PC-9 (cell line): ENCODE measurements around the gene SCAMP1. TPM values are rescaled to one million over a fixed set of nuclear protein-coding genes. Genes with fewer than 3 reads are reported as not detected.

Experiments used
- BruUV-seq: library from RNA; stranded (reverse); fragments of 400-500 nt; replicated peaks from 2 replicates; lab custom pipeline; 2021; lab: Mats Ljungman, UMichigan
- CTCF ChIA-PET: fragments of 300-600 bp; sonication (Branson Sonifier 250); formaldehyde crosslinking; loops from one replicate; lab custom pipeline; 2022; ENCODE audit warnings: antibody characterized with exemption; lab: Charles Lee
- POLR2A ChIA-PET: fragments of 300-600 bp; sonication (Branson Sonifier 250); formaldehyde crosslinking; loops from one replicate; lab custom pipeline; 2022; ENCODE audit warnings: antibody characterized with exemption; ENCODE audit not compliant: unreplicated experiment; lab: Charles Lee
- DNase-seq, 2 experiments: peaks; one replicate each; pipeline versions ENCODE4 v3.0.0 to v3.0.0-alpha.2; 2015 to 2022; ENCODE audit warnings: mixed read lengths in 1 of 2
- H2AFZ ChIP-seq: fragments of 200-600 bp; sonication (generic); 2 replicates; pipeline ENCODE4 v1.8.1; 2017; ENCODE audit warnings: antibody characterized with exemption
- H3F3A ChIP-seq: fragments of 200-600 bp; sonication (generic); 2 replicates; pipeline ENCODE4 v1.8.1; 2017; ENCODE audit warnings: antibody characterized with exemption, mild to moderate bottlenecking, low read depth; ENCODE audit not compliant: insufficient read depth
- H3K27ac ChIP-seq: fragments of 200-600 bp; sonication (generic); 2 replicates; pipeline ENCODE4 v1.6.1; 2016; ENCODE audit warnings: mixed run types
- H3K27me3 ChIP-seq: fragments of 200-600 bp; sonication (generic); 2 replicates; pipeline ENCODE4 v1.6.1; 2016; ENCODE audit warnings: low read depth, mixed run types; ENCODE audit not compliant: insufficient read depth
- H3K36me3 ChIP-seq: fragments of 200-600 bp; sonication (generic); 2 replicates; pipeline ENCODE4 v1.6.1; 2016; ENCODE audit warnings: low read depth, mixed run types
- H3K4me1 ChIP-seq: fragments of 200-600 bp; sonication (generic); replicated peaks from 2 replicates; pipeline ENCODE4 v1.6.1; 2016; ENCODE audit warnings: mixed run types; ENCODE audit not compliant: insufficient read depth
- H3K4me2 ChIP-seq: fragments of 200-600 bp; sonication (generic); 2 replicates; pipeline ENCODE4 v1.6.1; 2017; ENCODE audit warnings: mixed run types
- H3K4me3 ChIP-seq: fragments of 200-600 bp; sonication (generic); 2 replicates; pipeline ENCODE4 v1.6.1; 2016; ENCODE audit warnings: mixed run types
- H3K79me2 ChIP-seq: fragments of 200-600 bp; sonication (generic); 2 replicates; pipeline ENCODE4 v1.6.1; 2017; ENCODE audit warnings: low read depth, mixed run types
- H3K9me2 ChIP-seq: fragments of 200-600 bp; sonication (generic); 2 replicates; pipeline ENCODE4 v1.8.1; 2017; ENCODE audit warnings: mild to moderate bottlenecking; ENCODE audit not compliant: insufficient read depth
- H3K9me3 ChIP-seq: fragments of 200-600 bp; sonication (generic); 2 replicates; pipeline ENCODE4 v1.8.1; 2016; ENCODE audit warnings: low read depth; ENCODE audit not compliant: insufficient read depth
- H4K20me1 ChIP-seq: fragments of 200-600 bp; sonication (generic); 2 replicates; pipeline ENCODE4 v1.8.1; 2017; ENCODE audit not compliant: insufficient read depth
- CTCF ChIP-seq: fragments of 200-600 bp; sonication (generic); conservative IDR thresholded peaks from 2 replicates; pipeline ENCODE4 v1.6.1; 2017; ENCODE audit warnings: mixed run types, antibody characterized with exemption, mild to moderate bottlenecking, moderate library complexity
- EZH2 ChIP-seq: fragments of 200-600 bp; sonication (generic); IDR thresholded peaks from 2 replicates; pipeline ENCODE4 v1.8.0; 2017; ENCODE audit warnings: antibody characterized with exemption, low read depth
- intact Hi-C: fragments of 100-400 bp; cut with micrococcal nuclease; formaldehyde crosslinking; loops from one replicate; pipeline ENCODE4 v1.10.0; 2022; ENCODE audit not compliant: unreplicated experiment
- total RNA-seq: library from RNA; stranded (reverse); gene quantifications from 2 replicates; pipeline ENCODE4 v1.2.3, GENCODE V29; 2021

Gene SCAMP1
- total RNA-seq, 1 experiment from 2014 or later, result 38.7 TPM

- no peaks in the 10 kb centered on the region for H3K36me3 ChIP-seq
- TF ChIP-seq EZH2, result no peak
- no peak for TF ChIP-seq CTCF
- H3K9me2 ChIP-seq, result no peaks in the 10 kb centered on the region; the same call in 1 of the 2 replicates
- H3K27me3 ChIP-seq, result no peaks in the 10 kb centered on the region
- no TSS peak for BruUV-seq
- H3K4me2 ChIP-seq, result no peak overlapping the region
- H2AFZ ChIP-seq, result no peak overlapping the region
- intact Hi-C loops, result no loop called here
- CTCF ChIA-PET, result no interaction called here
- peaks cover 4% of the 10 kb centered on the region; the same call in 1 of the 2 replicates for H3F3A ChIP-seq
- no peaks in the 10 kb centered on the region for H3K9me3 ChIP-seq
- POLR2A ChIA-PET, result interaction anchor here (0.5 kb wide), 1 partner anchor 16 kb away, joined by 6 read pairs; no protein-coding TSS in a partner anchor
- no peak overlapping the region for H3K27ac ChIP-seq
- H4K20me1 ChIP-seq, result peaks cover 7% of the 10 kb centered on the region; the same call in 1 of the 2 replicates
- H3K4me1 ChIP-seq, result no peaks in the 10 kb centered on the region
- no peak for DNase-seq
- peaks cover 21% of the 10 kb centered on the region for H3K79me2 ChIP-seq
- H3K4me3 ChIP-seq, result no peak overlapping the region
Observed at GRCh38 chr5:78377056-78377717, 16.8 kb downstream of the SCAMP1 start.

- no peaks in the 10 kb centered on the region for H3K4me1 ChIP-seq
- no peaks in the 10 kb centered on the region for H3K27me3 ChIP-seq
Observed at GRCh38 chr5:78377718-78378105, 17.3 kb downstream of the SCAMP1 start.

More at GRCh38 chr5:78377718-78378105, 17.3 kb downstream of the SCAMP1 start:
- CTCF ChIA-PET, result interaction anchor here (0.6 kb wide), 1 partner anchor 1706 kb away, joined by 3 read pairs; no protein-coding TSS in a partner anchor
- H4K20me1 ChIP-seq, result peaks cover 7% of the 10 kb centered on the region; the same call in 1 of the 2 replicates
- no peak for DNase-seq
- intact Hi-C loops, result no loop called here
- BruUV-seq, result no TSS peak
- H3K27ac ChIP-seq, result no peak overlapping the region
- no peak overlapping the region for H3K4me3 ChIP-seq
- H3K4me2 ChIP-seq, result no peak overlapping the region
- H3K79me2 ChIP-seq, result peaks cover 20% of the 10 kb centered on the region
- no peaks in the 10 kb centered on the region for H3K9me3 ChIP-seq
- no peaks in the 10 kb centered on the region for H3K36me3 ChIP-seq
- no peak for TF ChIP-seq EZH2
- no peak for TF ChIP-seq CTCF
- POLR2A ChIA-PET, result no interaction called here
- H3F3A ChIP-seq, result peaks cover 4% of the 10 kb centered on the region; the same call in 1 of the 2 replicates
- no peaks in the 10 kb centered on the region; the same call in 1 of the 2 replicates for H3K9me2 ChIP-seq
- no peak overlapping the region for H2AFZ ChIP-seq
